NCI-H1092 treated with DMSO at 0.1 percent for 48 hours (cell line): ENCODE measurements around the gene G6PC1.
"Not testable (repeated sequence)": the region's sequence is repeated elsewhere in the genome, so short reads cannot be mapped to it uniquely, and the experiment has no call there.

Experiments used
- DNase-seq: peaks from one replicate; lab custom pipeline; 2025; lab: John Stamatoyannopoulos, UW

Gene G6PC1

DNA sequence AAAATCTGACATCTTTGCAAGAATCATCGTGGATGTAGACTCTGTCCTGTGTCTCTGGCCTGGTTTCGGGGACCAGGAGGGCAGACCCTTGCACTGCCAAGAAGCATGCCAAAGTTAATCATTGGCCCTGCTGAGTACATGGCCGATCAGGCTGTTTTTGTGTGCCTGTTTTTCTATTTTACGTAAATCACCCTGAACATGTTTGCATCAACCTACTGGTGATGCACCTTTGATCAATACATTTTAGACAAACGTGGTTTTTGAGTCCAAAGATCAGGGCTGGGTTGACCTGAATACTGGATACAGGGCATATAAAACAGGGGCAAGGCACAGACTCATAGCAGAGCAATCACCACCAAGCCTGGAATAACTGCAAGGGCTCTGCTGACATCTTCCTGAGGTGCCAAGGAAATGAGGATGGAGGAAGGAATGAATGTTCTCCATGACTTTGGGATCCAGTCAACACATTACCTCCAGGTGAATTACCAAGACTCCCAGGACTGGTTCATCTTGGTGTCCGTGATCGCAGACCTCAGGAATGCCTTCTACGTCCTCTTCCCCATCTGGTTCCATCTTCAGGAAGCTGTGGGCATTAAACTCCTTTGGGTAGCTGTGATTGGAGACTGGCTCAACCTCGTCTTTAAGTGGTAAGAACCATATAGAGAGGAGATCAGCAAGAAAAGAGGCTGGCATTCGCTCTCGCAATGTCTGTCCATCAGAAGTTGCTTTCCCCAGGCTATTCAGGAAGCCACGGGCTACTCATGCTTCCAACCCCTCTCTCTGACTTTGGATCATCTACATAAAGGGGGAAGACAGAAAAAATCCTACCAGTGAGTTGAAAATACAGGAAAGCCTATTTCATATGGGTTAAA, at the start of gene G6PC1:
TSS of gene G6PC1 (plus strand) at position 340 of the 872 bp plus-strand sequence. CDS start at position 418, 78 bp downstream.
- DNase-seq = no peak

DNA sequence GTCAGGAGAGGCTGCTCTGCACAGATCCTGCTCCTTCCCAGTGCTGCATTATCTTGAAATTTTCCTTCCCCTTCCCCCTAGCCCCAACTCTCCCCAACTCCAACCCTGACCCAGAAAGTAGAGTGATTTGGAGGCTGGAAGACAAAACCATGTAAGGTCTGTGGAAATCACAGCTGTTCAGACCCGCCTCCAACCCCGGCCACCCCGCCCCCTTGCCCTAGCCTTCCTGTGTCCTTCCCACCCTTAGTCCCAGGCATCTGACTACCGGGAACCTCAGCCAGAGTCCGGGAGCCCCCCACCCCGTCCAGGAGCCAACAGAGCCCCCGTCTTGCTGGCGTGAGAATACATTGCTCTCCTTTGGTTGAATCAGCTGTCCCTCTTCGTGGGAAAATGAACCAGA, 49.6 kb upstream of the G6PC1 start, which contains the start of gene AOC3:
TSS of gene AOC3 (plus strand) at position 246 of the 400 bp plus-strand sequence. CDS start at position 391, 145 bp downstream.
- no peak for DNase-seq

DNA sequence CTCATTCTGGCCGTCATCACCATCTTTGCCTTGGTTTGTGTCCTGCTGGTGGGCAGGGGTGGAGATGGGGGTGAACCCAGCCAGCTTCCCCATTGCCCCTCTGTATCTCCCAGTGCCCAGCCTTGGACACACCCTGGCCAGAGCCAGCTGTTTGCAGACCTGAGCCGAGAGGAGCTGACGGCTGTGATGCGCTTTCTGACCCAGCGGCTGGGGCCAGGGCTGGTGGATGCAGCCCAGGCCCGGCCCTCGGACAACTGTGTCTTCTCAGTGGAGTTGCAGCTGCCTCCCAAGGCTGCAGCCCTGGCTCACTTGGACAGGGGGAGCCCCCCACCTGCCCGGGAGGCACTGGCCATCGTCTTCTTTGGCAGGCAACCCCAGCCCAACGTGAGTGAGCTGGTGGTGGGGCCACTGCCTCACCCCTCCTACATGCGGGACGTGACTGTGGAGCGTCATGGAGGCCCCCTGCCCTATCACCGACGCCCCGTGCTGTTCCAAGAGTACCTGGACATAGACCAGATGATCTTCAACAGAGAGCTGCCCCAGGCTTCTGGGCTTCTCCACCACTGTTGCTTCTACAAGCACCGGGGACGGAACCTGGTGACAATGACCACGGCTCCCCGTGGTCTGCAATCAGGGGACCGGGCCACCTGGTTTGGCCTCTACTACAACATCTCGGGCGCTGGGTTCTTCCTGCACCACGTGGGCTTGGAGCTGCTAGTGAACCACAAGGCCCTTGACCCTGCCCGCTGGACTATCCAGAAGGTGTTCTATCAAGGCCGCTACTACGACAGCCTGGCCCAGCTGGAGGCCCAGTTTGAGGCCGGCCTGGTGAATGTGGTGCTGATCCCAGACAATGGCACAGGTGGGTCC, 49.0 kb upstream of the G6PC1 start:
- not testable (repeated sequence) for DNase-seq

DNA sequence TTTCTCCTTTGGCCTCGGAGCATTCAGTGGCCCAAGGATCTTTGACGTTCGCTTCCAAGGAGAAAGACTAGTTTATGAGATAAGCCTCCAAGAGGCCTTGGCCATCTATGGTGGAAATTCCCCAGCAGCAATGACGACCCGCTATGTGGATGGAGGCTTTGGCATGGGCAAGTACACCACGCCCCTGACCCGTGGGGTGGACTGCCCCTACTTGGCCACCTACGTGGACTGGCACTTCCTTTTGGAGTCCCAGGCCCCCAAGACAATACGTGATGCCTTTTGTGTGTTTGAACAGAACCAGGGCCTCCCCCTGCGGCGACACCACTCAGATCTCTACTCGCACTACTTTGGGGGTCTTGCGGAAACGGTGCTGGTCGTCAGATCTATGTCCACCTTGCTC, 48.2 kb upstream of the G6PC1 start:
- no peak for DNase-seq

DNA sequence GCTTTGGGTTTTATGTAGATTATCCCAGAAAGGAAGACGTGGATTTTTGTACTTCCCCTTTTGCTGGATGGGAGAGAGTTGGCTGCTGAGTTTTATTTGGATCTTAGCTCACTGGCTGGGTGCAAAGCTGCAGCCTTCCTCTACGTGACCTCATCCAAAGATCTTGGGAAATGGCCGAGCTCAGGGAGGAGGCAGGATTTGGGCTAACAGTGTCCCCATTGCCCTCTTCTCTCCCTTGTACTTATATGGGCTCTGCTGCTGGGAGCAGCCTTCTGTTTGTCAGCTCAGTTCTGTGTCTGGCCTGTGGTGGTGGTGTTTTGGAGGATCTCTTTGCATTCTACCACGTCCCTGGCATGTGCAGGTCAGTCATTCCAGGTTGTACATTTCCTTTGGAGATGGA, 47.6 kb upstream of the G6PC1 start:
- DNase-seq = no peak

DNA sequence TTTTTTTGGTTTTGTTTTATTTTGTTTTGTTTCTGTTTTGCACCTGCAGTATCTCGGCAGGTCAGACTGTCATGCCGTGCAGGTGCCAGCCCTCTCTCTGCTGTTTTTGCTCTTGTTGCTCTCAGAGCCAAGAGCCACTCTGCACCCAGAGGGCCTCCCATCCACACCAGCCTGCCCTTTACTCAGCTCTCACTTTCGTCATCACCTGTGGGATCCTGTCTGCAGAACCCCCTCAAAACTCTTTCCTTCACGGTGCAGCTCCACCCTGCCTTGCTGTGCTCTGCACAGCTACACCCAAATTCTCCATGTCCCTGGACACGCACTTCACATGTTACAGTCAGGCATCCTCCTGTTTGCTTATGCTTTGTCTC, 47.0 kb upstream of the G6PC1 start:
- no peak for DNase-seq

DNA sequence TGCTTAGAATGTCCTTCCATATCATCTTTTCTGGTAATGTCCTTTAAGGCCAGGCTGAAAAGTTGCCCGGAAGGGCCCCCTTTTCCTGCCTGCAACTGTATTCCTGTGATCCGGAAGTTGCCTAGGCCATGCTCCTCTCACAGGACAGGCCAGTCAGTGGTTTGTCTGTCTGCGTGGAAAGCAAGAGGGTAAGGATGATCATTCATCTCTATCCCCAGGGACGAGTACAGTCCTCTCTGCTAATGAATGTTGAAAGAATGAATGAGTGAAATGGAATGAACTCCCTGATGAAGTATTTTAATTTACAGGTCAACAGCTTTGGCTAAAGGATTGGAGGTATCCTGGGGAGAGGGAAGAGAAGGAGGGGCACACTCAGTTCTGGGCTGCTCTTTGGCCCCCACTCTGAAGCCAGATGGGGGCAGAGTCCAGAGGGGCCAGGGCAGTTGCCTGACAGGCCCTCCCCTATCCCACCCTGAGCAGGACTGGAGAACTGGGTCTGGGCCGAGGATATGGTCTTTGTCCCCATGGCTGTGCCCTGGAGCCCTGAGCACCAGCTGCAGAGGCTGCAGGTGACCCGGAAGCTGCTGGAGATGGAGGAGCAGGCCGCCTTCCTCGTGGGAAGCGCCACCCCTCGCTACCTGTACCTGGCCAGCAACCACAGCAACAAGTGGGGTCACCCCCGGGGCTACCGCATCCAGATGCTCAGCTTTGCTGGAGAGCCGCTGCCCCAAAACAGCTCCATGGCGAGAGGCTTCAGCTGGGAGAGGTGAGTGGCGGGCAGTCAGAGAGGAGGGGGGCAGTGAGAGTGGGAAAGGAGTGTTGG, 46.4 kb upstream of the G6PC1 start:
- no peak for DNase-seq

DNA sequence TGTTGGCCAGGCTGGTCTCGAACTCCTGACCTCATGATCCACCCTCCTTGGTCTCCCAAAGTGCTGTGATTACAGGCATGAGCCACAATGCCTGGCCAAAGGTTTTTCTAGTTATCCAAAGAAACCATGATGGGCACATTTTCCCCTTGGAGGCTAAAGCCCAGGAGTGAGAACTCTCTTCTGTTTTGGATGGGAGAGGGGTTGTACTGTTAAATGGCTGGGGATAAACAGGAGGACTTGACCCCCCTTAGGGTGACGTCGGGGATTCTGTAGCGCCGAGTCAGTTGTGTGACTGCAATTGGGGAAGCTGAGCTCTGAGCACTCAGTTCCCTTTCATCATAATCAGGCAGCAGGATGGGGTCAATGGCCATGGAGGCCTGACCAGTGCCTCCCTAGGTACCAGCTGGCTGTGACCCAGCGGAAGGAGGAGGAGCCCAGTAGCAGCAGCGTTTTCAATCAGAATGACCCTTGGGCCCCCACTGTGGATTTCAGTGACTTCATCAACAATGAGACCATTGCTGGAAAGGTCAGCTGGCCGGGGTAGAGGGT, 45.5 kb upstream of the G6PC1 start:
- no peak for DNase-seq

DNA sequence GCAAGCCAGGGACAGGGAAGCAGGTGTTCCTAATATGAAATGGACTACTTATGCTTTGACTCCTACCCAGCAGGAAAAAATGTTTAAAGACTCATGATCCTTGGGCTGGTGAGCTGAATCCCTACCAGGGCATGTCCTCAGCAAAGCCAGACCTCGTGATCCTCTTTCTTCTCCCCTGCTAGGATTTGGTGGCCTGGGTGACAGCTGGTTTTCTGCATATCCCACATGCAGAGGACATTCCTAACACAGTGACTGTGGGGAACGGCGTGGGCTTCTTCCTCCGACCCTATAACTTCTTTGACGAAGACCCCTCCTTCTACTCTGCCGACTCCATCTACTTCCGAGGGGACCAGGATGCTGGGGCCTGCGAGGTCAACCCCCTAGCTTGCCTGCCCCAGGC, 44.5 kb upstream of the G6PC1 start:
- not testable (repeated sequence) for DNase-seq

DNA sequence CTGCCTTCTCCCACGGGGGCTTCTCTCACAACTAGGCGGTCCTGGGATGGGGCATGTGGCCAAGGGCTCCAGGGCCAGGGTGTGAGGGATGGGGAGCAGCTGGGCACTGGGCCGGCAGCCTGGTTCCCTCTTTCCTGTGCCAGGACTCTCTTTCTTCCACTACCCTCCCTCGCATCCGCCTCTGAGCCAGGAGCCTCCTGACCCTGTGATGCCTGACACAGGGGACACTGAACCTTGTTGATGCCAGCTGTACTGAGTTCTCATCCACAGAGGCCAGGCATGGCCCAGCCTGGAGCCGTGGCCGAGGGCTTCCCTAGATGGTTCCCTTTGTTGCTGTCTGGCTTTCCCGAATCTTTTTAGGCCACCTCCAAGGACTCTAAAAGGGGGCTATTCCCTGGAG, 44.1 kb upstream of the G6PC1 start:
- DNase-seq = not testable (repeated sequence)

DNA sequence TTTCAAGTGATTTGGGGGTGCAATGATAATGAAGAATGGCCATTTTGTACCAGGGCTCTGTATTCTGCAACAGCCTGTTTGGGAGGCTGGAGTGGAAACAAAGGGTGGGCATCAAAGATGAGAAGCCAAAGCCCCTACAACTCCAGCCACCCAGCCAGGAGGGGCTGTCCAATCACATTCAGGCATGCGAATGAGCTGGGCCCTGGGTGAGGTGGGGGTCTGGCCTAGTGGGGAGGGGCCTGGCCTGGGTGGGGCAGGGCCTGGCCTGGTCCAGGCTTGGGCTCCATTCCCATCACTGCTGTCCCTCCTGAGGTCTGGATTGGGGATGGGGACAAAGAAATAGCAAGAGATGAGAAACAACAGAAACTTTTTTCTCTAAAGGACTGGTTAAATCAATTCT, 43.2 kb upstream of the G6PC1 start:
- no peak for DNase-seq

DNA sequence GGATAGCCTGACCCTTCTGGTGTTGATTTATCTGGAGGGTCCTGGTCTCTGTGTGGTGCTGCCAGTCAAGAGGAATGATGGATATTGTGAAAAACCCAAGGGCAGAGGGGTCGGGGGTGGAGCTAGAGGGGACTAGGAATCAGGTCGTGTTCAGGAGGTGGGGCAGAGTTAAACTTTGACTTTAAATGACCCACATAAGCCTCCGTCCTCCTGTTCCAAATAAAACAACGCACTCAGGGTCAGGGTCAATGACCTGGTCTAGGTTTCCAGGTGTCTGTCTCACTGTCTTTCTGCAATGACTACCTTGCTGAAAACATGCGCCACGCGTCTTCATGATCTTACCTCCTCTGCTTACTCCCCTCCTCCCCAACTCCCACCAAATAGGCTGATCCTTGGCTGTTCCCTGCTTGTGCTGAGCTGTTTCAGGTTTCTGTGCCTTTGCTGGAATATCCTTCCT, 34.9 kb upstream of the G6PC1 start:
- no peak for DNase-seq

DNA sequence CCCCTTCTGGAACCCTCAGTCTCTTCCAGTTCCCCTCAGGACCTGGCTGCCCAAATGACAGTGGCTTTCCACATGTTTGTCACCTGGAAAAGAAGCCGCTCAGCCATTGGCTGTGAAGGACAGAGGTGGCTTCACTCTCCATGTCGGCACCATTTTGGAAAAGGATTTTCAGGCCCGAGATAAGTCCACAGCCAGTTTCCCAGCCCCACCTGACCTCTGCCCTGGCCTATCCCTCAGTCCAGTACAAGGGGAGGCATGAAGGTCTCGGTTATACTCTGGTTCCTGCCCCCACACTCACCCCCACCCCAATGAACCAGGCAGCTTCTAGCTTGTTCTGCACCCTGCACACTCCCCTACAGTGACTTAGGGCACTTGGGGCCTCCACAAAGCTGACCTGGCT, 34.4 kb upstream of the G6PC1 start:
- DNase-seq = no peak

DNA sequence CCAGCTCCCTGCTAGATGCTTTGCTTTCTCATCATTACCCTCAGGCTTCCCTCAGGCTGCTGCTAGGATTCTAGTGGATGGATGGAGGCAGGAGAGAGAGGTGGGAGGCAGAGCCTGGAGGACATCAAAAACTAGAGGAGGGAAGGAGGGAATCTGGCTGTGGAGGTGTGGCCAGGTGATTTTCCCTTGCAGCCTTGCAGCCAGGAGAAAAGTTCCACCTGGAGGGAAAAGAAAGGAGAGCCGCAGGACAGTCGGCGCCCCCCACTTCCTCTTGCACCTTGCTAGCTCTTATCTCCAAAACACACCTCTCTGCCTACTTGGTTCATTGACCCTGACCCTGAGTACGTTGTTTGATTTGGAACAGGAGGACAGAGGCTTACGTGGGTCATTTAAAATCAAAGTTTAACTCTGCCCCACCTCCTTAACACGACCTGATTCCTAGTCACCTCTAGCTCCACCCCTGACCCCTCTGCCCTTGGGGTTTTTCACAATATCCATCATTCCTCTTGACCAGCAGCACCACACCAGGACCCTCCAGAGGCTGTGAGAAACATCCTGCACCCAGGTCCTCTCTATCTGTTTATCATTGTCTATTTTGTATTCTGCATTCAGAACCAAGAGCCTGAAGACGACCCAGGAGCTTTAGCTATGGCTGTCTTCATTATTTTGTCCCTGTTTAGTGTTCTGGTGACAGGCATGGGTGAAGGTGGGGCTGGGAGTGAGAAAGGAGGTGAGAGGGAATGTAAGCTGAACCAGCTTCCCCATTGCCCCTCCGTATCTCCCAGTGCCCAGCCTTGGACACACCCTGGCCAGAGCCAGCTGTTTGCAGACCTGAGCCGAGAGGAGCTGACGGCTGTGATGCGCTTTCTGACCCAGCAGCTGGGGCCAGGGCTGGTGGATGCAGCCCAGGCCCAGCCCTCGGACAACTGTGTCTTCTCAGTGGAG, 33.7 kb upstream of the G6PC1 start:
- no peak for DNase-seq

DNA sequence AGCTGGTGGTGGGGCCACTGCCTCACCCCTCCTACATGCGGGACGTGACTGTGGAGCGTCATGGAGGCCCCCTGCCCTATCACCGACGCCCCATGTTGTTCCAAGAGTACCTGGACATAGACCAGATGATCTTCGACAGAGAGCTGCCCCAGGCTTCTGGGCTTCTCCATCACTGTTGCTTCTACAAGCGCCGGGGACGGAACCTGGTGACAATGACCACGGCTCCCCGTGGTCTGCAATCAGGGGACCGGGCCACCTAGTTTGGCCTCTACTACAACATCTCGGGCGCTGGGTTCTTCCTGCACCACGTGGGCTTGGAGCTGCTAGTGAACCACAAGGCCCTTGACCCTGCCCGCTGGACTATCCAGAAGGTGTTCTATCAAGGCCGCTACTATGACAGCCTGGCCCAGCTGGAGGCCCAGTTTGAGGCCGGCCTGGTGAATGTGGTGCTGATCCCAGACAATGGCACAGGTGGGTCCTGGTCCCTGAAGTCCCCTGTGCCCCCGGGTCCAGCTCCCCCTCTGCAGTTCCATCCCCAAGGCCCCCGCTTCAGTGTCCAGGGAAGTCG, 32.8 kb upstream of the G6PC1 start:
- not testable (repeated sequence) for DNase-seq

DNA sequence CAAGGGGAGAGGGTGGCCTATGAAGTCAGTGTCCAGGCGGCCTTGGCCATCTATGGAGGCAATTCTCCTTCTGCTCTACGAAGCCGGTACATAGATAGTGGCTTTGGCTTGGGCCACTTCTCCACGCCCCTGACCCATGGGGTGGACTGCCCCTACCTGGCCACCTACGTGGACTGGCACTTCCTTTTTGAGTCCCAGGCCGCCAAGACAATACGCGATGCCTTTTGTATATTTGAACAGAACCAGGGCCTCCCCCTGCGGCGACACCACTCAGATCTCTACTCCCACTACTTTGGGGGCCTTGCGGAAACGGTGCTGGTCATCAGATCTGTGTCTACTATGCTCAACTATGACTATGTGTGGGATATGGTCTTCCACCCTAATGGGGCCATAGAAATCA, 32.3 kb upstream of the G6PC1 start:
- no peak for DNase-seq

DNA sequence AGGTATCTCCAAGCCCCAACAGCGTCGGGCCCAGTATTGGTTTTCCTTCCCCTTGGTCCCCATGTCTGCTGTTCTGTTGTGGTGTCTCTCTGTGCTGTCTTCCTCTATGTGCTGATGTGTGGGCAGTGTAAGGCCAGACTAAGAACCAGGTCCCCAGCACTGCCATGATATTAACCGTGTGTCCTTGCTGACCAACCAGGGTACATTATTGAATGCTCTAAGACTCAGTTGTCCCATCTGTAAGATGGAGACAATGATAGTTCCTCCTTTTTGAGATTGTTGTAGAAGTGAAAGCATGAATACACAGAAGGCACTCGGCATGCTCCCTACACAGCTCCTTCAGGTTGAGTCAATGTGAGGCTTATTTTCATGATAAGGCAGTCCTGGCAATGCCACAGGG, 29.0 kb upstream of the G6PC1 start:
- DNase-seq = no peak

DNA sequence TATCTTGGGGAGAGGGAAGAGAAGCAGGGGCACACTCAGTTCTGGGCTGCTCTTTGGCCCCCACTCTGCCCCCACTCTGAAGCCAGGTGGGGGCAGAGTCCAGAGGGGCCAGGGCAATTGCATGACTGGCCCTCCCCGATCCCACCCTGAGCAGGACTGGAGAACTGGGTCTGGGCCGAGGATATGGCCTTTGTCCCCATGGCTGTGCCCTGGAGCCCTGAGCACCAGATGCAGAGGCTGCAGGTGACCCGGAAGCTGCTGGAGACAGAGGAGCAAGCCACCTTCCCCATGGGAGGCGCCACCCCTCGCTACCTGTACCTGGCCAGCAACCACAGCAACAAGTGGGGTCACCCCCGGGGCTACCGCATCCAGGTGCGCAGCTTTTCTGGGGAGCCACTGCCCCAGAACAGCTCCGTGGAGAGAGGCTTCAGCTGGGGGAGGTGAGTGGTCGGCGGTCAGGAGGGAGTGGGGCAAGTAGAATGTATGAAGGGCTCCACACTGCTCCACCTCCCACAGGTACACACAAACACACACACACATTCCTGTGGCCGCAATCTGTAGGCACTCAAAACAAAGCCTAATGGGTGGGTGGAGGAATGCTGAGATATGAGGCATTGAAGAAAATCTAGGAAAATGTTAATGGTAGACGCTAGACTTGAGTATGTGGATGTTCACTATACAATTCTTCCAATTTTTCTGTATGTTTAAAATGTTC, 28.2 kb upstream of the G6PC1 start:
- DNase-seq = no peak

DNA sequence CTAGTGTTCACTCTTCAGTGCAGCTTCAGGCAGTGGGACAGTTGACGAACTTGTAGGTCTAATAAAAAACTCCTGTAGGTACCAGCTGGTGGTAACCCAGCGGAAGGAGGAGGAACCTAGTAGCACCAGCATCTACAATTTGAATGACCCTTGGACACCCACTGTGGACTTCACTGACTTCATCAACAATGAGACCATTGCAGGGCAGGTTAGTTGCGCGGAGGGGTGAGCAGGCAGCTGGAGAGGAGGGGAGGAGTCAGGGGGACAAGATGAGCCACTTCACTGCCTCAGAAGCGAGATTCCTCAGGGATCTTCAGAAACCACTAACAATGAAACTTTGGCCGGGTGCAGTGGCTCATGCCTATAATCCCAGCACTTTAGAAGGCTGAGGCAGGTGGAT, 27.3 kb upstream of the G6PC1 start:
- no peak for DNase-seq
